HUES6 (cell line): Measurements from ENCODE around the gene SBK3.
"Not testable (repeated sequence)": the region's sequence is repeated elsewhere in the genome, so short reads cannot be mapped to it uniquely, and the experiment has no call there.

Experiments used
- H3K27ac ChIP-seq: 2 replicates; pipeline ENCODE4 v1.7.0; 2013; ENCODE audit warnings: low read depth, mild to moderate bottlenecking, low read length, inconsistent platforms
- H3K27me3 ChIP-seq: 2 replicates; pipeline ENCODE4 v1.6.1; 2013; ENCODE audit warnings: low read length; ENCODE audit not compliant: control insufficient read depth, insufficient read depth
- H3K36me3 ChIP-seq: 2 replicates; pipeline ENCODE4 v1.6.1; 2013; ENCODE audit warnings: low read length; ENCODE audit not compliant: control insufficient read depth, insufficient read depth
- H3K4me1 ChIP-seq: 2 replicates; pipeline ENCODE4 v1.6.1; 2013; ENCODE audit warnings: low read length; ENCODE audit not compliant: control insufficient read depth, insufficient read depth
- H3K4me3 ChIP-seq: 2 replicates; pipeline ENCODE4 v1.5.1; 2013; ENCODE audit warnings: low read depth, low read length
- H3K9ac ChIP-seq: one replicate; pipeline ENCODE4 v1.6.1; 2013; ENCODE audit warnings: mild to moderate bottlenecking, low read length
- H3K9me3 ChIP-seq: 2 replicates; pipeline ENCODE4 v1.6.1; 2013; ENCODE audit warnings: low read depth, low read length; ENCODE audit not compliant: control insufficient read depth, insufficient read depth

SBK3 gene

DNA sequence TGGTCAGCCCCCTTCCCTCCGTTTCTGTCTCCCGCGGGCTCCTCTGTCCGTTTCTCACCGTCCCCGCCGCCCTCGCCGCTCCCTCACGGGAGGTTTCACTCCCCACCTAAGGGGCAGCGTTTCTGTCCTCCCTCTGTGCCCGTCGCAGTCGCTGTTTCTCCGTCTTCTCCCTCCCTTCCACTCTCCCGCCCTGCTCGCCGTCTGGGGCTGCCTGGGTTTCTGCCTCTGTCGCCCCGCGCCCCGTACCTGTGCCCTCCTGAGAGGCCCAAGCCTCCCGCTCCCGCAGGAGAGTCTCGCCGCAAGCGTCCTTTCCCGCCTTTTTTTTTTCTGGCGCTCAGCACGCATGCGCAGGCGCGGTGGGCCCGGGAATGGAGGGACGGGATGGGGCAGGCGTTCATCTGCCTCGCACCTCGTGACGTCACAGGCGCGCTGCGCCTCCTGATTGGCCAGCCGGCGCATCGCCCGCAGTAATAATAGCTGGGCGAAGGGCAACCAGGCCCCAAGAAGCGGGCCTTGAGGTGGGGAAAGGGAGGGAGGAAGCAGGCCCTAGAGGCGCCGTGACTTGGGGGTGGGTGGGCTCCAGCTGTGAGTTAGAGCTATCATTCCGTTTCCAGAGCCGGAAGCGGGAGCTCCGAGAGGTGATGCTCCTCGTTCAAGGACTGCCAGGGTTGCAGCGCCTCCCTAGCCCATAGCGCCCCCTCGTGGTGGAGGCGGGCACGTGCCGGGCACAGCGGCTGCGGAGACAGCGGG, 41.7 kb downstream of the SBK3 start:
- Histone ChIP-seq H3K4me3 (peak overlapping the region; percentile 32), H3K36me3 (no peaks in the 10 kb centered on the region), H3K27me3 (peaks cover 31% of the 10 kb centered on the region), H3K27ac (no peak overlapping the region), H3K4me1 (no peaks in the 10 kb centered on the region), H3K9me3 (peaks cover 6% of the 10 kb centered on the region; the same call in 1 of the 2 replicates), H3K9ac (no peak overlapping the region)

DNA sequence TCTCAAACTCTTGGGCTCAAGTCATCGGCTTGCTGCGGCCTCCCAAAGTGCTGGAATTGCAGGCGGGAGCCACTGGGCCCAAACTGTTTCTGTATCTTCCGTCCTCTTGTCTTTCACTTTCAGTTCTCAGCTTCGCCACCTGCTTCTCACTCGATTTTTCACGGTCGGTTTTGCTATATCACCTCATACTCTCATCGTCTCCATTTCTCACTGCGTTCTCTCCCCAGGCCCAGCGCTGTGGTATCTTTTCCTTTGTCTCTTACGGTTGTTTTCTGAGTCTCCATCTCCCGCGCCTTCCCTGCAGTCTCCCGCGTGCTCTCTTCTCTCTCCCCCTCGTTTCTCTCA, 42.2 kb downstream of the SBK3 start:
- no peaks in the 10 kb centered on the region for H3K4me1 ChIP-seq
- no peak overlapping the region for H3K27ac ChIP-seq
- H3K9me3 ChIP-seq = peaks cover 6% of the 10 kb centered on the region; the same call in 1 of the 2 replicates
- H3K9ac ChIP-seq = no peak overlapping the region
- no peak overlapping the region for H3K4me3 ChIP-seq
- H3K27me3 ChIP-seq = peaks cover 29% of the 10 kb centered on the region
- no peaks in the 10 kb centered on the region for H3K36me3 ChIP-seq

DNA sequence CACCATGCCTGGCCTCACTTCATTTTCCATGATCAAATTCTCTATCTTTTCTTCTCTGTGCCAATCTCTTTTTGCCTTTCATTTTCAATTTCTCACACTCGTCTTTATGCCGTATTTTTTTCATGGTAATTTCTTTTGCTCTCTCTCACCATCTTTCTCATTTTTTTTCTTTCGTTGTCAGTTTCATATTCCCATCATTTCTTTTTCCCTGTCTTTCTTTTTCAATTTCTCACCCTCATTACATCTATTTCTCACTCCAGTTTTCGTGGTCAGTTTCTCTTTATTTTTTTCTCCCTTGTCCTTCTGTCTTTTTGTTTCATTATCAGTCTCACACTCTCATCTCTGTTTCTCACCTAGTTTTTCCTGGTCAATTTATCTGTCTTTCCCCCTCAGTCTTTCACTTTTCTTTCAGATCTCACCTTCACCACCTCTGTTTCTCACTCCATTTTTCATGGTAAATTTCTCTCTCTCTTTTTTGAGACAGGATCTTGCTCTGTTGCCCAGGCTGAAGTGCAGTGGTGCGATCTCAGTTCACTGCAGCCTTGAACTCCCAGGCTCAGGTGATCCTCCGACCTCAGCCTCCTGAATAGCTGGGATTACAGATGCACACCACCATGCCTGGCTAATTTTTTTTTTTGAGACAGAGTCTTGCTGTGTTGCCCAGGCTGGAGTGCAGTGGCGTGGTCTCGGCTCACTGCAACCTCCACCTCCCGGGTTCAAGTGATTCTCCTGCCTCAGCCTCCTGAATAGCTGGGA, 43.0 kb downstream of the SBK3 start:
- no peaks in the 10 kb centered on the region for H3K36me3 ChIP-seq
- H3K9me3 ChIP-seq = peaks cover 6% of the 10 kb centered on the region; the same call in 1 of the 2 replicates
- no peak overlapping the region for H3K27ac ChIP-seq
- H3K27me3 ChIP-seq = peaks cover 29% of the 10 kb centered on the region
- no peak overlapping the region for H3K9ac ChIP-seq
- H3K4me3 ChIP-seq = no peak overlapping the region
- H3K4me1 ChIP-seq = peaks cover 3% of the 10 kb centered on the region; the same call in 1 of the 2 replicates

DNA sequence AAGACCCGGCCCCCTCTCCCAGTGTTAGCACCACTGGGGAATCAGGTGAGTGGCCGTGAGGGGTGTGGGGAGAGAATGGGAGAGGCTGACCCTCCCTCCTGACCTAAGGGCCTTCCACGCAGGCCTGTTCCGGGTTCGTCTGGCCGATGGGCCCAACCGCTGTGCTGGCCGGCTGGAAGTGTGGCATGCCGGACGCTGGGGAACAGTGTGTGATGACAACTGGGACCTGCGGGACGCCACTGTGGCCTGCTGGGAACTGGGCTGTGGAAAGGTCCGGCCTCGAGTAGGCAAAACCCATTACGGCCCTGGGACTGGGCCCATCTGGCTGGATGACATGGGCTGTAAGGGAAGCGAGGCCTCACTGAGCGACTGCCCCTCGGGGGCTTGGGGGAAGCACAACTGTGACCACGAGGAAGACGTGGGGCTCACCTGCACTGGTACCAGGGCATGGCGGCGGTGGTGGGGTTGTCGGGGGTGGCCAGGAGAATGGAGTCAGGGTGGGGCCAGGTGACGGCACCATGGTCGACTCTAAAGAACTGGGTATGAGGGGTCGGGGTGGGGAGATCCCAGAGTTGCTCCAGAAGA, 44.9 kb downstream of the SBK3 start:
- peaks cover 6% of the 10 kb centered on the region; the same call in 1 of the 2 replicates for H3K9me3 ChIP-seq

DNA sequence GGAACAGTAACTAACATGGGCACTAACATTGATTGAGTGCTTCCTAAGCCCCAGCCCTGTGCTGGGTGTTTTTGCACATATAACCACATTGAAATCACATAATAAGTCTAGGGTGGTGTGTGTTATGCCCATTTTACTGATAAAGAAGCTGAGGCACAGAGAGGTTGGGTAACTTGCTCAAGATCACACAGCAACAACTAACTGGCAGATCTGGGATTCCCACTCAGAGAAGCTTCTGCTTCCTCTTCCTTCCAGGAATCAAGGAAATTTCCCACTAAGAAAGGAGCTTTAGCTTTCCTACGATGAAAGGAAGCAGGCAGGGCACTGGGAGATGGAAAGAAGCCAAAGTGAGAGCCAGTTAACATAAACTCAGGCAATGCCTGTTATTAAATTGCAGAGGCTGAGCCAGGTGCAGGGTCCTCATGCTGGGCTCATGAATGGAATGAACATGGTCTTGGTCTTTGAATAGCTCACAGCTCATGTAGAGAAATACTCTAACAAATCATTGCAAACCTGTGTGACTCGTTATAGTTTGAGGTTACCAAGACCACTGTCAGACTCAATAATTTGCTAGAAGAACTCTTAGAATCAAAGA, 47.0 kb downstream of the SBK3 start:
- Histone ChIP-seq H3K27me3 (peaks cover 21% of the 10 kb centered on the region), H3K9me3 (peaks cover 4% of the 10 kb centered on the region; the same call in 1 of the 2 replicates), H3K4me3 (no peak overlapping the region), H3K27ac (no peak overlapping the region), H3K36me3 (no peaks in the 10 kb centered on the region), H3K9ac (no peak overlapping the region), H3K4me1 (peaks cover 37% of the 10 kb centered on the region)

More for the DNA sequence above, 44.9 kb downstream of the SBK3 start:
- no peak overlapping the region for H3K9ac ChIP-seq
- H3K27ac ChIP-seq = no peak overlapping the region
- peaks cover 29% of the 10 kb centered on the region for H3K27me3 ChIP-seq
- H3K4me3 ChIP-seq = no peak overlapping the region
- peaks cover 21% of the 10 kb centered on the region for H3K4me1 ChIP-seq
- H3K36me3 ChIP-seq = no peaks in the 10 kb centered on the region

DNA sequence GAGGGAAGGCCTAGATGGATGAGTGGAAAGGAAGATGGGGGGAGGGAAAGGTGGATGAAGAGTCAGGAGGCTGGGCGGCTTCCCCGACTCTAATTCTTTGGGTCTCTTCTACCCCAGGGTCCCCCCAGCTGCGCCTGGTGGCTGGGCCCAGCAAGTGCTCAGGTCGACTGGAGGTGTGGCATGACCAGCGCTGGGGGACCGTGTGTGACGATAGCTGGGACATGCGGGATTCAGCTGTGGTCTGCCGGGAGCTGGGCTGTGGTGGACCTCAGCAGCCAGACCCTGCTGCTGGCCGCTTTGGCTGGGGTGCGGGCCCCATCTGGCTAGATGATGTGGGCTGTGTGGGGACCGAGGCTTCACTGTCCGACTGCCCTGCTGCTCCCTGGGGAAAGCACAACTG, 47.6 kb downstream of the SBK3 start:
- no peak overlapping the region for H3K4me3 ChIP-seq
- H3K27ac ChIP-seq = no peak overlapping the region
- no peak overlapping the region for H3K9ac ChIP-seq
- H3K9me3 ChIP-seq = no peaks in the 10 kb centered on the region
- H3K4me1 ChIP-seq = peaks cover 43% of the 10 kb centered on the region
- H3K36me3 ChIP-seq = no peaks in the 10 kb centered on the region
- peaks cover 16% of the 10 kb centered on the region; the same call in 1 of the 2 replicates for H3K27me3 ChIP-seq

DNA sequence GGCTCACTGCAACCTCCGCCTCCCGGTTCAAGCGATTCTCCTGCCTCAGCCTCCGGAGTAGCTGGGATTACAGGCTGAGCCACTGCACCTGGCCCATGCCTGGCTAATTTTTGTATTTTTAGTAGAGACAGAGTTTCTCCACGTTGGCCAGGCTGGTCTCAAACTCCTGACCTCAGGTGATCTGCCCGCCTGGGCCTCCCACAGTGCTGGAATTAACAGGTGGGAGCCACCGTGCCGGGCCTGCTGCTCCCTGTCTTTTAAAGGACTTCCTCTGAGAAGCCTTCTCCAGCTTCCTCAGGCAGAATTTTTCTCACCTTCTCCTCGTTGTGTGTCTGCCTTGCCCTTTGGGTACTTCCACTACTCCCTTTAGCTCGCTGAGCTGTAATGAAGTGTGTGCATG, 48.5 kb downstream of the SBK3 start:
- Histone ChIP-seq H3K4me1 (peaks cover 43% of the 10 kb centered on the region), H3K27me3 (peaks cover 10% of the 10 kb centered on the region; the same call in 1 of the 2 replicates)
- not testable (repeated sequence) for H3K27ac ChIP-seq, H3K36me3 ChIP-seq, H3K9ac ChIP-seq, H3K4me3 ChIP-seq, H3K9me3 ChIP-seq

DNA sequence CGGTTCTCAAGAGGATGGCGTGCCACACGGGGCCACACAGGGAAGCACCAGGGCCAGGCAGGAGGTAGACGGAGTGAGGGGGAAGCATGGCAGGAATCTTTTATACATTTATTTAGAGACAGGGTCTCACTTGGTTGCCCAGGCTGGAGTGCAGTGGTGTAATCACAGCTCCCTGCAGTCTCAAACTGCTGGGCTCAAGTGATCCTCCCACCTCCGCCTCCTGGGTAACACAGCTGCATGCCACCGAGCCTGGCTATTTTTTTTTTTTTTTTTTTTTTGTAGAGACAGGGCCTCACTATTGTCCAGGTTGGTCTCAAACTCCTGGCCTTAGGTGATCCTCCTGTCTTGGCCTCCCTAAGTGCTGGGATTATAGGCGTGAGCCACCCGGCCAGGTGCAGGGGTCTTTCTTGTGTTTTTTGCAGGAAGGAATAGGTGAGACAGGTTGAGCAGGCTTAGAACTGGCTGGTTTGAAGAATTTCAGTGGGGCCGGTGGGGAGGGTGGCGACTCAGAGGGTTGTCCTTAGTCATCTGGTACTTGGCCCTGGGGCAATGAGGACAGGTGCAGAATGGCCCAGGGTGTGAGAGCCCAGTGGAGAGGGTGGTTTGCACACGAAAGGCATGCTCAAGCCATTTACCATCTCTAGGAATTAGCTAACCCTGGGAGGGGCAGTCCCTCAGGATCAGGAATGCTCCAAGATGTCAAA, 49.5 kb downstream of the SBK3 start:
- Histone ChIP-seq H3K4me3 (no peak overlapping the region), H3K4me1 (peaks cover 49% of the 10 kb centered on the region), H3K27ac (0 out of 2 replicates have a peak overlapping the region, but pooled peaks have one; percentile 5), H3K27me3 (peaks cover 3% of the 10 kb centered on the region; the same call in 1 of the 2 replicates), H3K9me3 (no peaks in the 10 kb centered on the region), H3K36me3 (no peaks in the 10 kb centered on the region), H3K9ac (no peak overlapping the region)

DNA sequence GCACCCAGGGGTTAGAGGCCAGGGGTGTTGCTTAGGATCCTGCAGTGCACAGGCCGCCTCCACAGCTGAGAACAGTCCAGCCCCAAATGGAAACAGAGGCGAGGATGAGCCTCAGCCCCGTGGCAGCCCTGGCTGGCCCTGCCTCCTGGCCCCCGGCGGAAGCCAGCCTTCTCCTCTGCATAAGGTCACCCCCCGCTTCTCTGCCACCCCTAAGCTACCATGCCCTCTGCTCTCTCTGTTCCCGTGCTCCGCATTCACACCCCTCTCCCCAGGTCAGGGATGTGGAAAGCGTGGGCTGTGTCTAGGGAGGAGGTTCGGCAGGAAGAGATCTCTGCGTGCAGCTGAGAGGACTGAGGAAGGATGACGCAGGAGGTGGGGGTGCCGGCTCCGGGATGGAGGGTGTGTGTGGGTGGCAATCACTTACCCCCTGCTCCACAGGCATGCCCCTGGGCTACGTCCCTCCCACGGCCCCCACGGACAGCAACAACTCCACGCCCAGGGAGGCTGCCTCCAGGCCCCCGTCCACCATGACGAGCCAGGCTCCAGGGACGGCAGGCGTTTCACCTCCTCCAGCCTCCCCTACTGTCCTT, 51.1 kb downstream of the SBK3 start:
- Histone ChIP-seq H3K9me3 (no peaks in the 10 kb centered on the region), H3K9ac (no peak overlapping the region), H3K36me3 (no peaks in the 10 kb centered on the region), H3K27me3 (peaks cover 6% of the 10 kb centered on the region; the same call in 1 of the 2 replicates), H3K27ac (no peak overlapping the region), H3K4me3 (no peak overlapping the region), H3K4me1 (peaks cover 55% of the 10 kb centered on the region)

DNA sequence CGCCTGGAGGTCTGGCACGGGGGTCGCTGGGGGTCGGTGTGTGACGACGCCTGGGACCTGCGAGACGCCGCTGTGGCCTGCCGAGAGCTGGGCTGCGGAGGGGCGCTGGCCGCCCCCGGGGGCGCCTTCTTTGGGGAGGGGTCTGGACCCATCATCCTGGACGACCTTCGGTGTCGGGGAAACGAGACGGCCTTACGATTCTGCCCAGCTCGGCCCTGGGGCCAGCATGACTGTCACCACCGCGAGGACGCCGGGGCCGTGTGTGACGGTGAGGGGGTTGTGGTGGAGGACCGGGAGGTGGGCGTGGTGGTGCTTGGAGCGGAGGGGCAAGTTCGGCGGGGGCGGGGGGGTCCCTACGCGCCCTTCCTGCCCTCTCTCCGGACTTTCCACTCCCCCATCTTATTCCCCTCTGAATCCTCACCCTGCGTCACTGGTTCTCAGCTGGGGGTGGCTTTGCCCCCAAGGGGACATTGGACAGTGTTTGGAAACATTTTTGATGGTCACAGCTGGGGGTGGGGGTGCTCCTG, 51.6 kb downstream of the SBK3 start:
- Histone ChIP-seq H3K36me3 (no peaks in the 10 kb centered on the region), H3K27me3 (peaks cover 6% of the 10 kb centered on the region; the same call in 1 of the 2 replicates), H3K27ac (no peak overlapping the region), H3K4me1 (peaks cover 59% of the 10 kb centered on the region), H3K9ac (no peak overlapping the region), H3K4me3 (no peak overlapping the region), H3K9me3 (no peaks in the 10 kb centered on the region)
